GM12878 (cell line): ENCODE data around the gene ALPP. TPM values are rescaled to one million over a fixed set of nuclear protein-coding genes. Genes with fewer than 3 reads are reported as not detected.

Experiments
- ATAC-seq: fragments of 200-7000 bp; cut with Tn5 transposase; 3 replicates; pipeline ENCODE4 v1.9.1; 2020; ENCODE audit warnings: mild to moderate bottlenecking, moderate library complexity
- BruUV-seq: library from RNA; stranded (reverse); fragments of 400-500 nt; replicated peaks from 2 replicates; lab custom pipeline; 2021; lab: Mats Ljungman, UMichigan
- CTCF ChIA-PET: fragments of 300-600 bp; sonication (Branson Sonifier 250); formaldehyde crosslinking; extraction: SDS; loops from one replicate; lab custom pipeline; 2021; ENCODE audit warnings: inconsistent platforms; lab: Yijun Ruan, JAX
- POLR2A ChIA-PET: fragments of 350-600 bp; formaldehyde crosslinking; extraction: SDS; loops from one replicate; lab custom pipeline; 2021; ENCODE audit warnings: inconsistent platforms; lab: Charles Lee
- RAD21 ChIA-PET: fragments of 300-600 bp; sonication (Branson Sonifier 250); formaldehyde crosslinking; loops from one replicate; lab custom pipeline; 2023; ENCODE audit warnings: antibody characterized with exemption; ENCODE audit not compliant: unreplicated experiment; lab: Charles Lee
- SMC1A ChIA-PET: fragments of 300-600 bp; sonication (Branson Sonifier 250); formaldehyde crosslinking; loops from one replicate; lab custom pipeline; 2023; ENCODE audit not compliant: unreplicated experiment, uncharacterized antibody; lab: Charles Lee
- DNase-seq: peaks from one replicate; pipeline ENCODE4 v3.0.0-alpha.2; 2011; ENCODE audit warnings: low read depth, low spot score
- FAIRE-seq: peaks from 3 replicates; lab custom pipeline; 2011; peaks lifted over from hg19 to GRCh38; lab: Jason Lieb, UNC
- H2AFZ ChIP-seq: 2 replicates; pipeline ENCODE4 v1.6.0; 2011; ENCODE audit warnings: low read depth, low read length, control low read depth; ENCODE audit not compliant: control insufficient read depth
- H3K27ac ChIP-seq: 2 replicates; pipeline ENCODE4 v1.5.1; 2011; ENCODE audit warnings: control low read depth; ENCODE audit not compliant: control insufficient read depth, insufficient read depth
- H3K27me3 ChIP-seq, 2 experiments: replicated peaks in 1 of 2; 2 replicates each; pipeline versions ENCODE4 v1.6.0 to v1.6.1; 2011; ENCODE audit warnings: low read length in 1 of 2; ENCODE audit not compliant: control insufficient read depth in 2 of 2, insufficient read depth in 2 of 2
- H3K36me3 ChIP-seq, 2 experiments: 2 replicates each; pipeline ENCODE4 v1.5.1; 2011; ENCODE audit warnings: low read length in 1 of 2; ENCODE audit not compliant: control insufficient read depth in 2 of 2, insufficient read depth in 2 of 2
- H3K4me1 ChIP-seq: 2 replicates; pipeline ENCODE4 v1.6.1; 2011; ENCODE audit warnings: mild to moderate bottlenecking, low read length, moderate library complexity, mixed read lengths; ENCODE audit not compliant: control insufficient read depth, insufficient read depth
- H3K4me2 ChIP-seq: 2 replicates; pipeline ENCODE4 v1.6.0; 2011; ENCODE audit warnings: control low read depth; ENCODE audit not compliant: control insufficient read depth, insufficient read depth
- H3K4me3 ChIP-seq: fragments of 200-600 bp; sonication (generic); 2 replicates; pipeline ENCODE4 v1.5.1; 2016
- H3K79me2 ChIP-seq: 2 replicates; pipeline ENCODE4 v1.6.0; 2011; ENCODE audit warnings: low read length; ENCODE audit not compliant: control insufficient read depth, insufficient read depth
- H3K9ac ChIP-seq: 2 replicates; pipeline ENCODE4 v1.8.0; 2011; ENCODE audit warnings: low read length, control low read depth, mixed read lengths; ENCODE audit not compliant: control insufficient read depth, insufficient read depth
- H3K9me3 ChIP-seq: replicated peaks from 3 replicates; pipeline ENCODE4 v1.5.1; 2011; ENCODE audit warnings: mild to moderate bottlenecking, low read length; ENCODE audit not compliant: control insufficient read depth, insufficient read depth
- H4K20me1 ChIP-seq: 2 replicates; pipeline ENCODE4 v1.6.0; 2011; ENCODE audit not compliant: control insufficient read depth, insufficient read depth
- CREB1 ChIP-seq: IDR thresholded peaks from 2 replicates; pipeline ENCODE4 v1.6.1; 2012; ENCODE audit warnings: low read depth, mild to moderate bottlenecking, inconsistent platforms
- MEF2B ChIP-seq: fragments of 450-650 bp; IDR thresholded peaks from 2 replicates; pipeline ENCODE4 v1.6.1; 2018; ENCODE audit warnings: mild to moderate bottlenecking, moderate library complexity; ENCODE audit not compliant: partially characterized antibody, poor library complexity, severe bottlenecking
- NKRF ChIP-seq: fragments of 450-650 bp; conservative IDR thresholded peaks from 2 replicates; pipeline ENCODE4 v1.6.1; 2017; ENCODE audit warnings: mild to moderate bottlenecking, moderate library complexity
- RAD51 ChIP-seq: fragments of 450-650 bp; IDR thresholded peaks from 2 replicates; pipeline ENCODE4 v1.6.1; 2016; ENCODE audit warnings: moderate library complexity, mild to moderate bottlenecking, inconsistent platforms
- ZBTB40 ChIP-seq: fragments of 450-650 bp; IDR thresholded peaks from 2 replicates; pipeline ENCODE4 v1.6.1; 2016; ENCODE audit warnings: mild to moderate bottlenecking, moderate library complexity, borderline replicate concordance
- ZZZ3 ChIP-seq: IDR thresholded peaks from 2 replicates; pipeline ENCODE4 v1.6.1; 2011; ENCODE audit warnings: low read depth; ENCODE audit not compliant: control insufficient read depth, insufficient read length
- WGBS: methylation state at CpG from one replicate; pipeline ENCODE4 v1.1.6; 2016; ENCODE audit warnings: low lambda C conversion rate; ENCODE audit not compliant: insufficient replicate concordance, insufficient coverage; ENCODE audit errors: missing lambda C conversion rate; 5-methylcytosine and 5-hydroxymethylcytosine counted together
- in situ Hi-C: fragments of 300-500 bp; cut with MboI; formaldehyde crosslinking; loops from 9 replicates; pipeline ENCODE4 v1.14.3; 2018; ENCODE audit warnings: mixed read lengths
- intact Hi-C: fragments of 100-400 bp; cut with micrococcal nuclease; formaldehyde crosslinking; loops from one replicate; pipeline ENCODE4 v1.14.2; 2022; ENCODE audit not compliant: unreplicated experiment
- polyA plus RNA-seq, 11 experiments: library from polyadenylated mRNA; depleted of rRNA in 4 of 11; unstranded in 6 of 11; stranded (reverse) in 5 of 11; fragments of >200 nt; fragmentation: Nextera tagmentation in 4 of 11; fragmentation: Illumina TruSeq in 1 of 11; extraction: Ambion mirVana in 4 of 11; extraction: Trizol in 1 of 11; gene quantifications; 1 replicate in 1 of 11; 2 replicates in 10 of 11; pipeline versions ENCODE4 v1.2.1 to v1.2.3, GENCODE V29; 2011 to 2016; ENCODE audit warnings: inconsistent platforms in 2 of 11, missing spikeins in 2 of 11, low read depth in 1 of 11
- total RNA-seq, 4 experiments: library from RNA; depleted of rRNA in 3 of 4; stranded (reverse); fragments of >200 nt in 3 of 4; fragmentation: Illumina TruSeq in 1 of 4; extraction: Trizol in 1 of 4; gene quantifications; 2 replicates each; pipeline versions ENCODE4 v1.2.1 to v1.2.3, GENCODE V29; 2013 to 2021

ALPP gene
- total and polyA plus RNA-seq, 10 of the 15 experiments (the other 5 are each of a cell fraction or from before 2014, with no cell fraction given), result 0.21 TPM; not detected in 9

- TF ChIP-seq ZBTB40, result no peak
- TF ChIP-seq ZZZ3, result no peak
- TF ChIP-seq, all 136 proteins: peak for 0
Measured at GRCh38 chr2:232376260-232376659, 2.3 kb upstream of the ALPP start (continued).

- no peak for FAIRE-seq
- CTCF ChIA-PET, result no interaction called here
- intact Hi-C loops, result no loop called here
Measured at GRCh38 chr2:232376713-232377112, 1.8 kb upstream of the ALPP start.

More at GRCh38 chr2:232376713-232377112, 1.8 kb upstream of the ALPP start:
- TF ChIP-seq MEF2B (no peak), NKRF (no peak), CREB1 (no peak), RAD51 (no peak)
- ChIA-PET SMC1A (no interaction called here), RAD21 (no interaction called here), POLR2A (no interaction called here)
- no TSS peak for BruUV-seq
- no peaks in the 10 kb centered on the region for H3K27me3 ChIP-seq
- no peak overlapping the region for H3K27ac ChIP-seq
- no peak overlapping the region for H3K4me3 ChIP-seq
- DNase-seq (no peak), ATAC-seq (no peak)
- in situ Hi-C loops, result no loop called here
- no peaks in the 10 kb centered on the region for H3K36me3 ChIP-seq
- WGBS, result 12% methylated on average over 7 of the region's 7 CpGs
- no peaks in the 10 kb centered on the region for H3K79me2 ChIP-seq
- no peaks in the 10 kb centered on the region for H4K20me1 ChIP-seq
- H2AFZ ChIP-seq, result no peak overlapping the region
- H3K4me1 ChIP-seq, result no peaks in the 10 kb centered on the region
- no peak overlapping the region for H3K9ac ChIP-seq
- H3K4me2 ChIP-seq, result no peak overlapping the region
- H3K9me3 ChIP-seq, result no peaks in the 10 kb centered on the region
